Endothelial cell of hepatic sinusoid (primary cell): ENCODE measurements around the gene PSME2.
"Not testable (repeated sequence)": the region's sequence is repeated elsewhere in the genome, so short reads cannot be mapped to it uniquely, and the experiment has no call there.

Source experiments
- in situ Hi-C: cut with HindIII; loops from 2 replicates; pipeline ENCODE4 v1.10.0; 2017; ENCODE audit warnings: low sequenced_read_pairs

Gene PSME2

DNA sequence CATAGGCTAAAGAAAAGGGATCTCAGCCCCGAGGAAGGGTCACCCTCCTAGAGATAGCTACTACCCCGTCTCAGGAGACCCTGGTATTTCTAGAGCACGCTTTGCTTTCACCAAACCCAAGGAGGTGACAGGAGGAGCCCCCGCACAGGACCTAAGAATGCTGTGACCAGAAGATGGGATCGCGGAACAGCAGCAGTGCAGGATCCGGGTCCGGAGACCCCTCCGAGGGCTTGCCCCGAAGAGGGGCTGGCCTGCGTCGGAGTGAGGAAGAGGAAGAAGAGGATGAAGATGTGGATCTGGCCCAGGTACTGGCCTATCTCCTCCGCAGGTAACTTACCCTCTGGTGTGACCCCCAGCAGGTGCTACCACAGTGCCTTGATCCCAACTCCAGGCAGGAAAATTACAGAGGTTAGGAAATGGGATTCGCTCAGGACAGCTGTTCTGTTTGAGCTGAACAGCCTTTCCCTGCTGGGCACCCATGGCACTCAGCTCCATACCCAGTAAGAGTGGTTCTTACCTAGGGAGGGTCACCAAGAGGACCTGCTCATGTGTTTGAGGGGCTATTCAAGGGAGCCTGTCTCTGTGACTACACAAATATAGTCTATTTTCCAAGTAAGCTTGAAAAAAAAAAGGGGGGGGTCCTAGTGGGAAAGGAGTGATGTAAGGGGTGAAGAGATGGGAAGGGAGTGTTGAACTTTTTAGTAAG, 30.8 kb downstream of the PSME2 start:
- in situ Hi-C loops = no loop called here

DNA sequence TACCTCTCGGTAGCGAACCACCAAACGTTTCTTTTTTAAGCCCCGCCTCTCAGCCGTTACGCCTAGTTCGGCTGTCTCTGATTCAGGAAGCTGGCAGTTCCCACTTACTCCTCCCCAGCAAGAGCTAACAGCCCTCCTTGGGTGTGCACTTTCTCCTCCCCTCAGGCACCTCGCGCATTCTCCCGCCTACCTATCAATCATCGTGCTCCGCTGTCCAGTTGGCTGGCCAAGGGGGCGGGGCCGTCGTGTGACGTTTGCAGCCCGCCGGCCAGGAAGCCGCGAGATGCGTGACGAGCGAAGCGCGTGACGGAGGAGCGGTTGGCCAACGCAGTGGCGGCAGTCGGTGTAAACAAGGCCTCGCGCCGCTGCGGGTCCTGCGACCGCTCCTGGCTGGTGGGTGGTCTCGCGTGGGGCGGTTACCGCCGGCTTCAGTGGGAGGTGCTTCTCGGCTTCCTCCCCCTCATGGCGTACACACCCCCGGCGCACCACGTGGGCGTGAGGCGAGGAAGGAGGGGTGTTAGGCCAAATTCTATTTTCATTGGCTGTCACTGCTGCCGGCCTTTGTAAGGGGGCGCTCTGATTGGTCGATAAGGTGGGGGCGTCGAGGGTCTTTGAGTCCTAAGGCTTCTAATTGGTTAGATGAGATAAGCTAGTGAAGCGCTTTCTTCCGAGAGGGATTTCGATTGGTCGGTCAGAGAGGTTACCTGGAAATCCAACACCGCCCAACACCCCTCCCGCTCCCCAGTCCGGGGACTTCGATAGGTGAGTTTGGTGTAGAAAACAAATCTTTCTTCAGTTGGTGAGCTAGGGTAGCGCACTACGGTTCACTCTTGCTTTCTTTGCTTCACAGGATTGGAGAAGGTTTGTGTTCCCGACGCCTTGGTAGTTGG, 31.6 kb downstream of the PSME2 start, which contains the start of the genes DCAF11 and NRL:
TSS of gene DCAF11 (plus strand) at position 246 of the 890 bp plus-strand sequence. CDS start 818 bp downstream, outside the sequence.
TSS of gene NRL (minus strand) at position 418 of the 890 bp plus-strand sequence. CDS start 32,101 bp downstream, outside the sequence.
- in situ Hi-C loops = no loop called here

GRCh38 chr14:24113801-24114531, 32.4 kb downstream of the PSME2 start:
- in situ Hi-C loops = no loop called here

- in situ Hi-C loops = no loop called here
Measured at GRCh38 chr14:24113379-24113800, 33.0 kb downstream of the PSME2 start.

DNA sequence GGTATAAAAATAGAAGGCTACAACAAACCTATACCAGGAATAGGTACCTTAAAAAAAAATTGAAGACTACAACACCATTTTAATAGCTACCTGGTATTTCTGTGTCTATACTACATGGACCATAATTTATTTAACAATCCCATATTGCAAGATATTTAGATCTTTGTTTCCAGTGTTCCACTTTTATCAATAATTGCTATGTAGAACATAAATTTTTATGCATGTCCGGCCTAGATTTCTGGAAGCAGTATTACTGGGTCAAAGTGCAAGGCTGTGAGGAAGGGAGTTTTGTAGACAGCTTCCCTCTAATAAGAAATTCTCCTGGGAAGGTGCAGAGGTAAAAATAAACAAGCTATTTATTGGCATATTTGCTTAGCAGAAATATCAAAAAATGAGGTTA, 35.9 kb downstream of the PSME2 start:
- in situ Hi-C loops = no loop called here

DNA sequence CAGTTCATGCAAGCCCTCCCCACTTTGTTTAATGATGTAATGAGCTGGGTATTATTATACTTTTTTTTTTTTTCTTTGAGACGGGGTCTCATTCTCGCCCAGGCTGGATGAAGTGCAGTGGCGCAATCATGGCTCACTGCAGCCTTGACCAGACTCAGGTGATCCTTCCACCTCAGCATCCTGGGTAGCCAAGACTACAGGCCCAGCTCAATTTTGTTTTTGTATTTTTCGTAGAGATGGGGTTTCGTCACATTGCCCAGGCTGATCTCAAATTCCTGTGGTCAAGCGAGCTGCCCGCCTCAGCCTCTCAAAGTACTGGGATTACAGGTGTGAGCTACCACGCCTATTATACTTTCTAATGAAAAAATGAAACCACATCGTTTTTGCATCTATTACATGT, 36.4 kb downstream of the PSME2 start:
- in situ Hi-C loops = no loop called here

GRCh38 chr14:24108336-24108874, 38.0 kb downstream of the PSME2 start:
- in situ Hi-C loops = no loop called here

- in situ Hi-C loops = no loop called here
Measured at GRCh38 chr14:24106672-24107271, 39.6 kb downstream of the PSME2 start.

DNA sequence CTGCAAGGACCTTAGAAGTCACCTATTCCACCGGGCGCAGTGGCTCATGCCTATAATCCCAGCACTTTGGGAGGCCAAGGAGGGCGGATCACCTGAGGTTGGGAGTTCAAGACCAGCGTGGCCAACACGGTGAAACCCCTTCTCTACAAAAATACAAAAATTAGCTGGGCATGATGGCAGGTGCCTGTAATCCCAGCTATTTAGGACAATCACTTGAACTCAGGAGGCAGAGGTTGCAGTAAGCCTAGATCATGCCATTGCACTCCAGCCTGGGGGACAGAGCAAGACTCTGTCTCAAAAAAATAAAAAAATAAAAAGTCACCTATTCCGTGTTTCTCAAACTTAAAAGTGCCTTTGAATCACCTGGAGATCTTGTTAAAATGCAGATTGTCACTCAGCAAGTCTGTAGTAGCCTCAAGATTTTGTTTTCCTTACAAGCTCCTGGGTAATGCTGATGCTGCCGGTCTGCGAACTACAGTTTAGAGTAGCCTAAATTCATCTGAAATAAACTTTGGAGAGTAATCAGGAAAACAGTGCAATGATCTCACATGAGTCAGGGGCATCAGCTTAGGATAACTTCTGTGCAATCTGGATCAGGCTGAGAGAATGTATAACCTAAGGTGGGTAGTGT, 40.7 kb downstream of the PSME2 start:
- in situ Hi-C loops = not testable (repeated sequence)

DNA sequence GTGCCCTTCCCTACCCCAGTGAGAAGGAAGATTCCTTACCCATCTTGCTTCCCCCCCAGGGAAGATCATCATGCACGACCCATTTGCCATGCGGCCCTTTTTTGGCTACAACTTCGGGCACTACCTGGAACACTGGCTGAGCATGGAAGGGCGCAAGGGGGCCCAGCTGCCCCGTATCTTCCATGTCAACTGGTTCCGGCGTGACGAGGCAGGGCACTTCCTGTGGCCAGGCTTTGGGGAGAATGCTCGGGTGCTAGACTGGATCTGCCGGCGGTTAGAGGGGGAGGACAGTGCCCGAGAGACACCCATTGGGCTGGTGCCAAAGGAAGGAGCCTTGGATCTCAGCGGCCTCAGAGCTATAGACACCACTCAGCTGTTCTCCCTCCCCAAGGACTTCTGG, 43.0 kb downstream of the PSME2 start:
- in situ Hi-C loops = no loop called here

GRCh38 chr14:24102357-24103048, 43.9 kb downstream of the PSME2 start:
- in situ Hi-C loops = no loop called here

GRCh38 chr14:24100982-24101494, 45.4 kb downstream of the PSME2 start:
- in situ Hi-C loops = no loop called here

GRCh38 chr14:24100197-24100981, 46.0 kb downstream of the PSME2 start:
- in situ Hi-C loops = no loop called here

GRCh38 chr14:24098927-24099813, 47.2 kb downstream of the PSME2 start:
- in situ Hi-C loops = no loop called here

DNA sequence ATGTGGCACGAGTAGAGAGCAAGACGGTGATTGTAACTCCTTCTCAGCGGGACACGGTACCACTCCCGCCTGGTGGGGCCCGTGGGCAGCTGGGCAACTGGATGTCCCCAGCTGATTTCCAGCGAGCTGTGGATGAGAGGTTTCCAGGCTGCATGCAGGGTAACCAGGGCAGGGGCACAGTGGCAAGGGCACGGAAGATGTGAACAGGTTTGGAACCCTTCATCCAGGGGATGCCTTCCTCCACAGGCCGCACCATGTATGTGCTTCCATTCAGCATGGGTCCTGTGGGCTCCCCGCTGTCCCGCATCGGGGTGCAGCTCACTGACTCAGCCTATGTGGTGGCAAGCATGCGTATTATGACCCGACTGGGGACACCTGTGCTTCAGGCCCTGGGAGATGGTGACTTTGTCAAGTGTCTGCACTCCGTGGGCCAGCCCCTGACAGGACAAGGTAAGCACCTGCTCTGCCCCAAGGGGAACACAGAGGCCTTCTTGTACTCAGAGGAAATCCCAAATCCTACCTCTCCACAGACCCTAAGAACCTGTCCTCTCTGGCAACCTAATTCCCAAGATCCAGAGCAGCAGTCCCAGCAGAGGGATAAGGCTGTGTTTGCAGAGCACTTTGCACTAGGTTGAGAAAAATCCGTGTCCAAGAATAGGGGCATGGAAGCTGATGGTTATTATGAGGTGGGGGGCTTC, 48.0 kb downstream of the PSME2 start:
- in situ Hi-C loops = no loop called here

DNA sequence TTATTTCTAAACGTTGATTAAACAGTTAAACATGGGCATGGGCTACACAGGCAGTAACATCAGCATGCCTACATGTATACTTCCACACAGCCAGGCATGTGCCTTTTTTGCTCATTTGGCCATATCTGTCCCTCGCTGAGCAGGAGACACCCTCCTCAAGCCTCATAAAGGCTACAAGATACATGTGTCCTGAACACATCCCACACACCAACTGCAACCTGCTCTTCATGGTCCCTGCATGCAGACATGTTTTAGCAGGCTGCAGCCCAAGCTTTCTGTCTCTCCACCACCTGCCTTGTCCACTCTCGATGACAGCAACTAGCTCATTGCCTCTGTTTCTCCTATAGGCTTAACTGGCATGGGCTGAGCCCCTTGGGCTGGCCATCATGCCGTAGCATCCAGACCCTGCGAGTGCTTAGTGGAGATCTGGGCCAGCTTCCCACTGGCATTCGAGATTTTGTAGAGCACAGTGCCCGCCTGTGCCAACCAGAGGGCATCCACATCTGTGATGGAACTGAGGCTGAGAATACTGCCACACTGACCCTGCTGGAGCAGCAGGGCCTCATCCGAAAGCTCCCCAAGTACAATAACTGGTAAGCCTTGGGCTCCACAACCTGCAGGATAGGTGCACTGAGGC, 49.7 kb downstream of the PSME2 start:
- in situ Hi-C loops = no loop called here
